HG03457 (cell line): ENCODE measurements around the gene LENG9.

Experiments
- ATAC-seq: cut with Tn5 transposase; IDR thresholded peaks from one replicate; pipeline ENCODE4 v1.9.1; 2021; ENCODE audit warnings: moderate number of reproducible peaks; ENCODE audit not compliant: unreplicated experiment

The LENG9 gene

GRCh38 chr19:54424660-54425381, 38.8 kb downstream of the LENG9 start:
- no peak for ATAC-seq

- ATAC-seq, result no peak
These were observed 39.4 kb downstream of the LENG9 start for GRCh38 chr19:54424201-54424600.

GRCh38 chr19:54422136-54422535, 41.4 kb downstream of the LENG9 start:
- ATAC-seq, result no peak

GRCh38 chr19:54421521-54421920, 42.1 kb downstream of the LENG9 start:
- no peak for ATAC-seq

GRCh38 chr19:54421169-54421516, 42.4 kb downstream of the LENG9 start:
- ATAC-seq, result no peak

- ATAC-seq, result no peak
These were observed 43.0 kb downstream of the LENG9 start for GRCh38 chr19:54420383-54421168.

GRCh38 chr19:54420068-54420382, 43.6 kb downstream of the LENG9 start:
- no peak for ATAC-seq

- ATAC-seq, result no peak
These were observed 44.4 kb downstream of the LENG9 start for GRCh38 chr19:54418930-54419800.

GRCh38 chr19:54418030-54418929, 45.3 kb downstream of the LENG9 start:
- no peak for ATAC-seq

- no peak for ATAC-seq
These were observed 46.7 kb downstream of the LENG9 start for GRCh38 chr19:54416695-54417491.

- no peak for ATAC-seq
These were observed 47.5 kb downstream of the LENG9 start for GRCh38 chr19:54415901-54416673.

GRCh38 chr19:54415208-54415900, 48.2 kb downstream of the LENG9 start, which contains the start of gene TTYH1:
TTYH1 (plus strand) TSS chr19:54415464; CDS start chr19:54415553, 89 bp downstream.
- ATAC-seq, result no peak

- no peak for ATAC-seq
These were observed 49.4 kb downstream of the LENG9 start for GRCh38 chr19:54414156-54414555.

GRCh38 chr19:54412877-54413276, 50.7 kb downstream of the LENG9 start:
- ATAC-seq, result no peak
